ENCODE results near the gene FOXL3.
"Not testable (repeated sequence)": the region's sequence is repeated elsewhere in the genome, so short reads cannot be mapped to it uniquely, and the experiment has no call there.

The FOXL3 gene

DNA sequence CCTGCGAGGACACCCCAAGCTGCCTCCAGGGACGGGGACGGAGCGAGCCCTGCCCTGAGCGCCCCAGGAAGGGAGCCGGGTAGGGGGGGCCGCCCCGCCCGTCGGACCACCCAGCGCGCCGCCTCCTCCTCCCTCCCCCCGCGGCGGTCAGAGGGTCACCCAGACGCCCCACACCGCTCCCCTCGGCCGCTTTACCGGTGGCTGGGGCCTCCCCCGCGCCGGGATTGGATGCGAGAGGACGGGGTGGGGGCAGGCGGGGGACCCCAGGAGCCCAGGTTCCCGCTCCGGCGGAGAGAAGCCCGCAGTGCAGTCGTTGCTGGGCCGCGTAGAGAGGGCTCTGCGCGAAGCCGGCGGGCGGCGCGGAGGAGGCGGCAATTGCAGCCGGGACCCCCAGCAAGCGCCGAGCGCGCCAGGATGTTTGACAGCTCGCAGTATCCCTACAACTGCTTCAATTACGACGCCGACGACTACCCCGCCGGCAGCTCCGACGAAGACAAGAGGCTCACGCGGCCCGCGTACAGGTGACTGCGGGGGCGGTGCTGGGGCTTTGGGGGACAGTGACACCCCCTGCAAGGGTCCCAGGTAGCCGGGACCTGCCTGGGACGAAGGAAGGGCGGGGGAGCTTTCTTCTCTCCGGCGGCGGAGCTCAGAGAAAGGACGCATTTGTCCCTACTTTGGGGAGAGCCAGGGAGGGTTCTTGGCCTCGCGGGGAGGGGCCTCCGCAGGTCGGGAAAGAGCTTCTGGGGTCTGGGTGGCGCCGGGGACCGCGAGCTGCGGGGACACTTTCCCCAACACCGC is at the start of gene FOXL3:
Gene FOXL3, plus strand, starts transcription at position 415 of the 798 bp plus-strand sequence. Its CDS starts 0 bp downstream, at position 415.
- DNase-seq: no peak

DNA sequence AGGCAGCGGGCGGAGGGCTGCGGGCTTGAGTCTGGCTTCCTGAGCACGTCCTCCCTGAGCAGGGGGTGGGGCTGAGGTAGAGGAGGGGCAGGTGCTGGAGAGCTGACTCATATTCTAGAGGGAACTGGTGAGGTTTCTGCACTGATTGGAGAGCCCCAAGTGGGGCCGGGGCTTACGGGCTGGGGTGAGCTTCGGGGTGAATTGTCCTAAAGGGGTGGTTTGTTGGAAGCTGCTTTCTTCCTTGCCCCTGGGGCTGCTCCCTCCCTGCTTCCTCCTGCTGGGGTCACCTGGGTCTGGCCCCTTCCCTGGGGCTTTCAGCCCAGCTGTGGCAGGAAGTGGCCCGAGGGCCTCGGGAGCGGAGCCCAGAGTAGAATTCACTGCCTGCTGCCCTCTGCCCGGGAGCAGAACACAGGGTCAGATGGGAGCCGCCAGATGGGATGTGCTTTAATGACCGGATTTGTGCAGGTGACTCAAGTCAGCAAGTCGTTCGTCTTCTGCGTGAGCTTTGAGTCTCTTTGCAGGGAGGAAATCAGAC is 49.0 kb upstream of the FOXL3 start:
- no peak for DNase-seq

DNA sequence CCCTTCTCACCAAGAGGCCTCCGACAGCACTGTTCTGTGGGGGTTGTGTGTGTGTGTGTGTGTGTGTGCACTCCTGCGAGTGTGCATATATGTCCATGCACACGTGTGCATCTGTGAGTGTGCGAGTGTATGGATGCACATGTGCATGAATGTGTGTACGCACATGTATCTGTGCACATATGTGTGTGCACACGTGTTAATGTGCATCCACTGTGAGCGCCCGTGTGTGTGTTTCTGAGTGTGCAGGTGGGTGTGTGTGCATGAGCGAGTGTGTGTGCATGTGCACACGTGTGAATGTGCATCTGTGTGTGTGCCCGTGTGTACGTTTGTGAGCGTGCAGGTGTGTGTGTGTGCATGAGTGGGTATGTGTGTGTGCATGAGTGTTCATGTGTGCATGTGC is 48.5 kb upstream of the FOXL3 start:
- DNase-seq: no peak

DNA sequence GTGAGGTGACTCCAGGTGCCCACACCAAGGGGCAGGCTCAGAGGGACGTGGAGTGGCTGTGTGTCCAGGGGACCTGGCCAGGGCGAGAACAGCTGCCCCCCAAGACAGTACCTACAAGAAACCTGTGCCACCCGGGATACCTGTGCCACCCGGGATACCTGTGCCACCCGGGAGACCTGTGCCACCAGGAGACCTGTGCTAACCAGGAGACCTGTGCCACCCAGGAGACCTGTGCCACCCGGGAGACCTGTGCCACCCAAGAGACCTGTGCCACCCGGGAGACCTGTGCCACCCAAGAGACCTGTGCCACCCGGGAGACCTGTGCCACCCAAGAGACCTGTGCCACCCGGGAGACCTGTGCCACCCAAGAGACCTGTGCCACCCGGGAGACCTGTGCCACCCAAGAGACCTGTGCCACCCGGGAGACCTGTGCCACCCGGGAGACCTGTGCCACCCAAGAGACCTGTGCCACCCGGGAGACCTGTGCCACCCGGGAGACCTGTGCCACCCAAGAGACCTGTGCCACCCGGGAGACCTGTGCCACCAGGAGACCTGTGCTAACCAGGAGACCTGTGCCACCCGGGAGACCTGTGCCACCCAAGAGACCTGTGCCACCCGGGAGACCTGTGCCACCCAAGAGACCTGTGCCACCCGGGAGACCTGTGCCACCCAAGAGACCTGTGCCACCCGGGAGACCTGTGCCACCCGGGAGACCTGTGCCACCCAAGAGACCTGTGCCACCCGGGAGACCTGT is 47.0 kb upstream of the FOXL3 start:
- not testable (repeated sequence) for DNase-seq

DNA sequence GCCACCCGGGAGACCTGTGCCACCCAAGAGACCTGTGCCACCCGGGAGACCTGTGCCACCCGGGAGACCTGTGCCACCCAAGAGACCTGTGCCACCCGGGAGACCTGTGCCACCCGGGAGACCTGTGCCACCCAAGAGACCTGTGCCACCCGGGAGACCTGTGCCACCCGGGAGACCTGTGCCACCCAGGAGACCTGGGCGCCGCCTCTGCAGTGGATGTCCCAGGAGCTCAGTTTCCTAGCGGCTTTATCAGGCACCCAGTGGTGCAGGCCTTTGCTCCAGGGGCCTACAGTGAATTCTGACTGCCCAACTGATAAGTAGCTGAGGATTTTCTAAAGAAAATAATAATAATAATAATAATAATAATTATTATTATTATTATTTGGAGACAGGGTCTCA is 46.4 kb upstream of the FOXL3 start:
- not testable (repeated sequence) for DNase-seq

DNA sequence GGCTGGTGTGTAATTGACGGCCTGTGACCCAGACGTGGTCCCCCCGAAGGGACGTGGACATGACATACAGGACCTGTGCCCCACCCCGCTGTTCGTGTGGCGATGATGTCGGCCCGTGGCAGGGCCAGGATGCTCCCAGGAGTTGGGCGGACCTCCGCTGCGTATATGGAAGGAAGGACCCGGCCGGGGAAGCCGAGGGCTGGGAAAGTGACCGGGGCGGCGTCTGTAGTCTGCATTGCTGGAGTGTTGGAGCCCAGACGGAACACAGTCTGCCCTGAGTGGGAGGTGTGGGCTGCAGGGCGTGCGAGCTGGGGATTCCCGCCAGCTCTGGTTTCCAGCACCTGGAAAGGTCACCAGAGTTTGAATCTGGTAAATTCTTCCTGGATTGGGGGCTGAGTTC is 45.0 kb upstream of the FOXL3 start:
- no peak for DNase-seq

DNA sequence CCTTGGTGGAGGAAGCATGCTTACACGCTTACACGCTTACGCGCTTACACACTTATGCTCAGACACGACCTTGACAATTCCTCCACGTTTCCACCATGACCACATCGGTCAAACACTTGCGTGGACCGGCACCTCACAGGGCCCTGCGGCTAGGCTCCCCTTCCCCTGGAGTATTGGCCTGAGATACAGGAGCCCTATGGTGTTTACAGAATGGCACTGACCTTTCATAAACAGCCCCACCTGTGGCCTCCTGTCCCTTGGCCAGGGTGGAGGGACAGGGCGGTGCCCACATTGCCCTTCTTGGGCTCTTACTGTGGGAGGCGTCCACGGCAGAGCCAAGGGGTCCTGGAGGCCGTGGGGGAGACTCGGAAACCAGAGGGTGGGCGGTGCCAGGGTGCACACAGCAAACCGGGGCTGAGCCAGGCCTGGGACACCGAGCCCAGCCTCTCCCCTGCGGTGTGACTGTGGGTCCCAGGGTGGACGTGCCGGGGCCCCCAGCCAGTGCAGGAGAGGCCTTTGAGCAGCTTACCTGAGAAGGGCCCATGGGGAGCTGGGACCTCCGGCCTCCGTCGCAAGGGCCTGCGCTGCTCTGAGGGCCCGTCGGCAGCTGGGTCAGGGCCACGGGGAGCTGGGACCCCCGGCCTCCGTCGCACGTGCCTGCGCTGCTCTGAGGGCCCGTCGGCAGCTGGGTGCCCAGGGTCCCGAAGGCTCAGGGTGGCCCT is 44.2 kb upstream of the FOXL3 start:
- DNase-seq: no peak

DNA sequence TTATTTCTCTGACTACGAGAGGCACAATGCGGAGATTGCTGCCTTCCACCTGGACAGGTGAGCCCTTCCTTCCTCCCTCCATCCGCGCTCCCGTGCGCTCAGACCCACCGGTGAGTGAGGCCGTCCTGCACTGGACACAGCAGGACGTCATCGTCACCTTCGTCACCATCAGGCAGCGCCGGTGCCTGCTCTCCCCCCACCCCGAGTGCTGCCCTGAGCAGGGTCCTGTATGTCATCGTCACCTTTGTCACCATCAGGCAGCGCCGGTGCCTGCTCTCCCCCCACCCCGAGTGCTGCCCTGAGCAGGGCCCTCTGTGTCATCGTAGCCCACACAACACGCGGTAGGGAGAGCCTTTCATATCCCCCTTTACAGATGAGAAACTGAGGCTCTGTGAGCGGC is 43.5 kb upstream of the FOXL3 start:
- DNase-seq: no peak

DNA sequence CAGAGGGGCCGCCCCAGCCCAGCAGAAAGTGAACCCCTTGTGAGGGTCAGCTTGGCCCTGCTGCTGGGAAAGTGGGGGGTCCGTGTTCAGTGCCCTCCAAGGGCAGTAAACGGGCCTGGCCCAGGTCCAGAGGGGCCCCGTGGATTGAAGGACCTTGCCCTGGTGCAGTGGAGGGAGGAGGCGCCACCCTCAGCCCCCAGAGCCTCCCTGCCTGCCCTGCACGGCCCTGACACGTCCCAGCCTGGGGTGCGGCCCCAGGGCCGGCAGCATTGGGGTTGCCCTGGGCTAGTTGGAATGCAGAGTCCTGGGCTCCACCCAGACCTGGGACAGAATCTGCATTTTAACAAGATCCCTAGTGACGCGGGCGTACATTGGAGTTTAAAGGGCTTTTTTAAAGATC is 42.8 kb upstream of the FOXL3 start:
- DNase-seq: no peak

DNA sequence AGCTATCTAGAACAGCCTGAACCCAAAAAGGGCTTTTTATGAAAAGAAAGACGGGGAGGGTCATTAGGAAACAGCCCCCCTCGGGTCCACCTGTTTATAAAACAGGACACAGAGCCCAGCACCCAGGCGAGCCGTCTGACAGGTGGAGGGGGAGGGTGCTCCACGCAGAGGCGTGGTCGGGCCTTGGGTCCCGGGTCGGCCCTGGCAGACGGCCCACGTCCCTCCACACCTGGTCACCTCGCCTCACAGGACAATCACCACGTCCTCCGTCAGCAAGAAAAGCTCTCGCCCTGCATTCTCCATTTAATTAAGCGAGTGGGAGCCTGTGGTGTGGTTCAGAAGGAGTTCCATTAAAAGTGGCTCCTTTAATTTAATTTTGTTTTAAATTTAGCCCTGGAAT is 42.3 kb upstream of the FOXL3 start:
- DNase-seq: no peak

DNA sequence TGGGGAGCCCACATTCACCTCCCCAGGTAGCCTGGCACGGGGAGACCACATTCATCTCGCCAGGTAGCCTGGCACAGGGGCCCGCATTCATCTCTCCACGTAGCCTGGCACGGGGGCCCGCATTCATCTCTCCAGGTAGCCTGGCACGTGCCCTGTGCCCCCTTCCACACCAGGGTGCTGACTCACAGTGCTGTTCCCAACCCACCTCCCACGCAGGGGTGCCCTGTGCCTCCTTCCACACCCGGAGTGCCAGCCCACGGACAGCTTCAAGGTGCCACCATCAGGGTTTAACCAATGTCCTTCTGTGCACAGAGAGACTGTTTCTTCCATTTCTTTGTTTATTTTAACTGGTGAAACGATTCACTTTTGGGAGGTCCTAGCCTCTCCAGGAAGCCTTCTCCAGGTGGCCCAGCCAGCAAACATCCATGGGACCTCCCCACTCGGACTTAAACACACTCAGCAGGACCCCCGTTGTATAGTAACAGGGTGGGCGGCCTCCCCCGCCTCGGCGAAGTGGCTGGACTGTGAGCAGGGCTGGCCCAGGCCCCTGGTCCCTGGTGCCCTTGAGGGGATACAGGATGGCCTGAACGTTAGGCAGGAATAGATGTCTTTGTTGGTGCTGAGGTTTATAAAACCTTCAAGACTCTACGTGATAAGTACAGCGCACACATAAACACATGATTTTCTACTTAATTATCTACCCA is 41.1 kb upstream of the FOXL3 start:
- no peak for DNase-seq

DNA sequence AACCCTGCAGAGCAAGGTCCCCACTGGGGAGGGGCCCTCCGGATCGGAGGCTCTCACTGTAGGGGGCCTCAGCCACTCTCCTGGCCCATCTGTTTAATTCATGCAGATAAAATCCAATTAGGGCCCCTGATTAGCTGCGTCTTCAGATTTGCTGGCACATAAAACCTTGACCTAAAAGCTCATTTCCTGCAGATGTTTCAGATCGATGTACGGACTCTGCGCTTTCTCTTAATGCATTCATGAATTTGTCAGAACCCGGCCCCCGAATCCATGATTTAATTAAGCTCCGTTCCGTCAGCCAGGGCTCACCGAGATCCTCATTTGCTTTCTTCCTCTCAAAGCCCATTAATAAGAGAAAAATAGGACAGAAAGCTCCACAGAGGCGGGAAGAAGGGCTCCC is 40.0 kb upstream of the FOXL3 start:
- DNase-seq: no peak

DNA sequence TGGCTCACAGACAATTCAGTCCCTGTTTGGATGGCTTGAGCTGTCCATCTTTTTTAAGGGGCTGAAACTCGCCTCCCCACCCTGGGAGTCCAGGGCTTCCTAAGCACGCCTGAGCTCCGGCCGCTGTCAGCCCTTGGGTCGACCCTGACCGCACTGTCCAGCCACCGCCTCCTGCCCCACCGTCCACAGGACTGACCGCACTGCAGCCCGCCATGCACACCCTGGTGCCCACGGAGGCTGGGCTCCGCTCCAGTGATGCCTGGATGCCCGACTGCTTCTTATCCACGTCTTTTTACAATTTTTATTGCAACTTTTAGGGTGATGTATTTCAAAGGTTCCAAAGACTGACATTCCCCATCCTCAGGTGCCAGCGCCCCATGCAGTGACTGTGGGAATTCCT is 39.4 kb upstream of the FOXL3 start:
- DNase-seq: no peak

DNA sequence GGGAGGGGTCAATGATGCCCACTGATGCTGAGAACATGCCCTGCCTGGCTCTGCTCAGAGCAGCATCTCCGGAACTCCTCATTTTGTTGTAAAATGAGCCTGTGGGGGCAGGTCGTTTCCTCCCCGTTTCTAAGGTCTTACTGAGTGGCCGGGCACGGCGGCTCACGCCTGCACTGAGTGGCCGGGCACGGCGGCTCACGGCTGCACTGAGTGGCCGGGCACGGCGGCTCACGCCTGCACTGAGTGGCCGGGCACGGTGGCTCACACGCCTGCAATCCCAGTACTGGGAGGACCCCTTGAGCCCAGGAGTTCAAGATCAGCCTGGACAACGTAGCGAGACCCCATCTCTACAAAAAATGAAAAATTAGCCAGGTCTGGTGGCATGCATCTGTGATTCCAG is 39.0 kb upstream of the FOXL3 start:
- DNase-seq: no peak

DNA sequence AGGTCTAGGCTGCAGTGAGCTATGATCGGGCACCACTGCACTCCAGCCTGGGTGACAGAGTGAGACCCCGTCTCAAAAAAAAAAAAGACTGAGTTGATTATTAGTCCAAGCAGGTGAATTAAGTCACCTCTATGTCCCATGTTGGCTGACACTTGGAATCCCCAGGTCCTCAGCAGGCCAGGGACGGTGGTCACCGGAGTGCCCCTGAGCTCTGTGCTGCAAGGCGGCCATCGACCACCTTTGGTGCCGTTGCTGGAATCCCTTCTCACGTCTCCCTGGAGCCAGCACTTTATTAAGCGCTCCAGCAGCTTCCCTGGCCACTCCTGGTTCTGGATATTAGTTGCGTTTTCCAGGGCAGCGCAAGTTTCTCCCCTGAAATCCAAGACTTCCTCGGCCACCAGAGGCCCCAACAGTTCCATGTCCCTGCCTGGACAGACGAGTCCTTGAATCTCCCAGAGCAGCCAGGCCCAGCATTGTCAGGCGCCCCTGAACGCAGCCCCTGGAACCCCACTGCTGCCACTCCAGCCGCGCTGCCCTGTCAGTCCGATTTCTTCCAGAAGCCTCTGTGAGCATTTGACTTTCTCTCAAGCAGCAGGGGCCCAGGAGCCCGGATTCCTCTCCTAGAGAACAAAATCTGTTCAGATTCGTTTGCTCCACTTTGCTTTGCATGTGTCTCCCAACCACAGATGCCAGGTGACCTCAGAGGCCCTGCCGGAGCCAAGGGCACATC is 38.4 kb upstream of the FOXL3 start:
- no peak for DNase-seq

DNA sequence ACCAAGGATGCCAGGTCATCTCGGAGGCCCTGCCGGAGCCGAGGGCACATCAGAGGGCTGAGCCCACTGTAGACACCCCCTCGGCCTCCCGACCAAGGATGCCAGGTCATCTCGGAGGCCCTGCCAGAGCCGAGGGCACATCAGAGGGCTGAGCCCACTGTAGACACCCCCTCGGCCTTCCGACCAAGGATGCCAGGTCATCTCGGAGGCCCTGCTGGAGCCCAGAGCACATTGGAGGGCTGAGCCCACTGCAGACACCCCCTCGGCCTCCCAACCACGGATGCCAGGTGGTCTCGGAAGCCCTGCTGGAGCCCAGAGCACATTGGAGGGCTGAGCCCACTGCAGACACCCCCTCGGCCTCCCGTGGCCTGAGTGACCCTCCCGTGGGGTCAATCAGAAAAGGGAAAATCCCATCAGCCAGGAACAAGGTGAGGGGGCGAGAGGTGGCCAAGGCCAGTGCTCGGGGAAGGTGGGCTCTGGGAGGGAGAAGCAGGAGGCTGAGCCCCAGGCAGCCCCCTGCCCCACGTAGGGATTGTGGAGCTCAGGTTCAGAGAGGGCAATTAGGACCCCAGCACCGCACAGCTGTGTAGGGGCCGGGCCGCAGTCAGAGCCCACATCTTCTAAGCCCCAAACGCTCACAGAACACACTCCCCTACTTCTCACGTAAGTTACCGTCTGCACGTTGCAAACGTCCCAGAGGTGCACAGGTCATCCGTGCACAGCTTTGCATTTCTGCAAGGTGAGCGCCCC is 37.6 kb upstream of the FOXL3 start:
- no peak for DNase-seq

DNA sequence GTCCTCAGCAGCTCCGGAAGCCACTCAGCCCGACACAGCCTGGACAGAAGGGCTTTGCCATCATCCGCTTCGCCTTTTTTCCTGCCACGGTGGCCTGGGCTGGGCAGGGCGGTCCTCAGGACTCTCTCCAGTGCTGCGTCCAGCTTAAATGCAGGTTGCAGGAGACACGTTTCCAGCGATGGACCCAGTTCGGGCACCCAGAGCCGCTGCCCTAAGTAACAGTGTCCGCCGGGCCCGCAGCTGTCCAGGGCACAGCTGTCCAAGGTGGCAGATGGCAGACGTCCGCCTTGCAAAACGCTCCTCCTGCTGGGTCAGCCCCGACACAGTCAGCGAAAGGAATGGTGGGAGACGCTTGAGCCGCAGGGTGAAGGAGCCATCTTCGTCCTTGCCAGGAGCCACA is 37.0 kb upstream of the FOXL3 start:
- no peak for DNase-seq

DNA sequence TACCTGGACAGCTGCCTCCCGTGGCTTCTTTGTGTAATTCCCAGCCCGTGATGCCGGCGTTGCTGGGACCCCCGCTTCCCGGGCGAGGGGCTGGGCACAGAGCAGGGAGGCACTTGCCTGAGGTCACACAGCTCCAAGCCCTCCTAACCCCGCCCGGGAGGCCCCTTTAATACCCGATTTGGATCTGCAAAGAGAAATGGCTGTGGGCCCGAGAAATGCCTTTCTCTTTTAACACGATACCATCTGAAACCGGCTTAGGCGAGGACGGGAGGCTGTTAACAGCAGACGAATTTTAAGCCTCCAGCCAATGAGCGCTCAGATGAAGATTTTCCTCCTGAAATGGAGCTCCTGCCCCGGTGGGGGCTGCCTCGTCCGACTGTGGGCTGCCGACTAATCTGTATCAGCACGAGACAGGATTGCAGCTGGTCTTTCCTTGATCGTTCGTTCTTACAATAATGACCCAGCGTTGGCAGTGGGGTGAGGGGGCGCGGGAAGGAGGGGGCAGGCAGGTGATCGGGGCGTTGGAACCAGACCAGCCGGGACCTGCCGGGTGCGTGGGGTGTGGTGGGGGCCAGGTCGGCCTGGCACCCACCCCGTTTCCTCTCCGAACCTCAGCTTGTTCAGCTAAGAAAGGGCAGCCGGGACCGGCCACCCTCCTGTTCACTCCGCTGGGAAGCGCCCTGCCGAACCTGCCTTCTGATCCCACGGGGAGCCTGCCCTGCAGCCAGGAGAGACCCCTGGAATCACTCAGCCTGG is 36.2 kb upstream of the FOXL3 start:
- no peak for DNase-seq

DNA sequence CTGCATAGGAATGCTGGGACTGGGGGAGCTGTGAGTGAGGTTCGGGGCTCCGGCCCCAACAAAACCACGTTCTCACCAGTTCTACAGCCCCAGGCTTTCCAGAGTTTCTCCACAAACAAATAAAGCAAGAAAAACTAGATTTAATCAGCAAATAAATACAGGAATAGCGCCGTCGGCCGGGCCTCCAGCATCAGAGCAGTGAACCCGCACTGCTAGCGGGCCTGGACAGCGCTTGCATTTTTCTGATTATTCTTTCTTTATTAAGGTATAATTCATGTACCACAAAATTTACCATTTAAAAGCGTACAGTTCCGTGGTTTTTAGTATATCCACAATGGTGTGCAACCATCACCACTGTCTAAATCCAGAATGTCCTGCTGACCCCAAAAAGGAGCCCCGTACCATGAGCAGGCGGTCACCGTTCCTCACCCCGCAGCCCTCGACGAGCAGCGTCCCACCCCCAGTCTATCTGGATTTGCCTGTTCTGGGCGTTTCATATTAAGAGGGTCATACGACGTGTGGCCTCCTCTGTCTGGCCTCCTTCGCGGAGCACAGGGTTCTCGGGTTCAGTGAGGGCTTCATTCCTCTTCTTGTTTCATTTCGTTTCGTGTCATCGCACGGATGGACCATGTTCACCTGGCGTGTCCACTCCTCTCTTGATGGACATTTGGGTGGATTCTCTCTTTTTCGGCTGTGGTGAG is 35.5 kb upstream of the FOXL3 start:
- no peak for DNase-seq

DNA sequence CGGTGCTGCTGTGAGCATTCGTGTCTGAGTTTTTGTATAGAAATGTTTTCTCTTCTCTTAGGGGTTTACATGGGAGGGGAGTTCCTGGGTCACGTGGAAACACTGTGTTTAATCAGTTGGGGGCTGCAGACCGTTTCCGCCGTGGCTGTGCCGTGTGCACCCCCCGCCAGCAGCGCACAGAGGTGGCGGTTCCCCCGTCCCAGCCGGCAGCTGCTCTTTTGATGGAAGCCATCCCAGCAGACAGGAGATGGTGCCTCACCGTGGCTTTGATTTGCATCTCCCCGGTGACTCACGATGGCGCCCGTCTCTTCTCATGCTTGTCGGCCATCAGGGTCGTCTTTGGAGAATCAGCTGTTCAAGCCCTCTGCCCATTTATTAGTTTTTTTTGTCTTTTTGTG is 34.9 kb upstream of the FOXL3 start:
- no peak for DNase-seq
